Neural cell (in vitro differentiated cells): ENCODE results near the gene NPW.

Source experiments
- CTCF ChIP-seq: fragments of 450-650 bp; IDR thresholded peaks from 2 replicates; pipeline ENCODE4 v1.5.1; 2014; ENCODE audit warnings: antibody characterized with exemption, mild to moderate bottlenecking, moderate library complexity; ENCODE audit not compliant: poor library complexity, severe bottlenecking
- EP300 ChIP-seq: fragments of 450-650 bp; conservative IDR thresholded peaks from 2 replicates; pipeline ENCODE4 v1.6.1; 2014; ENCODE audit warnings: antibody characterized with exemption, mild to moderate bottlenecking, moderate library complexity; ENCODE audit not compliant: poor library complexity, severe bottlenecking
- EZH2 ChIP-seq: fragments of 200-600, 300-800 bp; shearing (Covaris generic), sonication (generic); IDR thresholded peaks from 2 replicates; pipeline ENCODE4 v1.6.1; 2014; ENCODE audit warnings: antibody characterized with exemption, low read length, borderline replicate concordance, mild to moderate bottlenecking; ENCODE audit not compliant: insufficient read depth, poor library complexity, severe bottlenecking

- no peak for TF ChIP-seq CTCF
- no peak for TF ChIP-seq EZH2
- TF ChIP-seq EP300: no peak
These were observed 44.3 kb downstream of the NPW start for GRCh38 chr16:2063861-2064260.
